ENCODE results near the gene FAHD1.
"Not testable (repeated sequence)": the region's sequence is repeated elsewhere in the genome, so short reads cannot be mapped to it uniquely, and the experiment has no call there.

FAHD1 gene

GRCh38 chr16:1789643-1790045 is 37.4 kb upstream of the FAHD1 start:
- DNase-seq (ENCODE audit: low read depth) = no peak

DNA sequence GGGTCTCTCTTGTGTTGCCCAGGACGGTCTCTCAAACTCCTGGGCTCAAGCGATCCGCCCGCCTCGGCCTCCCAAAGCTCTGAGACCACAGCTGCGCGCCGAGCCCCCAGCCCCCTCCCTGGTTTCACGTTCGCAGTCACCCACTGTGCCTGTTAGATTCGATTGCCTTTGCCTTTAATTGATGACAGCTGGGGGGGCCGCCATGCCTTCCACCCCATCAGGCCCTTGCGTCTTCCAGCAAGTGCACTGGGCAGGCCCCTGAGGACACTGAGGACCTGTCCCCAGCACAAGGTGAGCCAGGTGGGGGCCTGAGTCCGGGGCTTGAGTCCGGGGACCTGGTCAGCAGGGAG is 36.8 kb upstream of the FAHD1 start:
- DNase-seq (ENCODE audit: low read depth) = no peak

- no peak for DNase-seq (ENCODE audit: low read depth)
Observed at GRCh38 chr16:1790611-1791255, 36.3 kb upstream of the FAHD1 start.

- DNase-seq (ENCODE audit: low read depth) = no peak
Observed at GRCh38 chr16:1791256-1791942, 35.6 kb upstream of the FAHD1 start.

DNA sequence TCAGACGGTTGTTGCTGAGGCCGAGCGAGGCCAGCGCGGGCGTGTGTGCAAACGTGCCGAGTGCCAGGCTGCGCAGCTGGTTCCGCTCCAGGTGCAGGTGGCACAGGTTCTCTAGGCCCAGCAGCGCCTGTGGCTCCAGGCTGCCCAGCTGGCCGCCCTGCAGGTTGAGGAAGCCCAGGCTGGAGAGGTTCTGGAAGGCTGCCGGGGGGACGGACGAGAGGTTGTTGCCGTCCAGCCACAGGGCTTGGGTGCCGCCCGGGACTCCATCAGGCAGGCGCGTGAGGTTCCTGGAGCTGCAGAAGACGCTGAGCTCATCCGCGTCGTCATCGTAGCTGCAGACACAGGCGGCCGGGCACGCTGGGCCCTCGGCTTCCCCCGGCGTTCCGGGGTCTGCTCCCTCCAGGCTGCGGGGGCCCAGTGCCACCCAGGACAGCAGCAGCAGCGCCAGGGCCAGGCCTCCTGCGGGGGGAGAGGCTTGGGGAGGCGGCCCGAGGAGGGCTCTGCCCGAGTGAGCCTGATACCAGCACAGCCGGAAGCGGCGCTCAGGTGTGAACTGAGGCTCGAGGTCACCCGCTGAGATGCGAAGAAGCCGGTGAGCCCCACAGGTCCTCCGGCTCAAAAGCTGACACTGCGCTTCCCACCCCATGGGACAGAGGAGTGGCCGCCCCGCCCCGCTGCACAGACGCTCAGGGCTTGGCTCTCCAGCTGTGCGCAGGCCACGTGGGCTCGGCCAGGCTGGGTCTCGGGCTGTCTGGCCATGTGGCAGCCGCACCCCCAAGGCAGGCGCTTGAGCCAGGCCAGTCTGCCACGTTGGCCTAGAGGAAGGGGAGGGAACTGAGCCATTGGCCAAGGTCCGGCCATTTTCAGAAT is 34.8 kb upstream of the FAHD1 start:
- DNase-seq (ENCODE audit: low read depth) = no peak

DNA sequence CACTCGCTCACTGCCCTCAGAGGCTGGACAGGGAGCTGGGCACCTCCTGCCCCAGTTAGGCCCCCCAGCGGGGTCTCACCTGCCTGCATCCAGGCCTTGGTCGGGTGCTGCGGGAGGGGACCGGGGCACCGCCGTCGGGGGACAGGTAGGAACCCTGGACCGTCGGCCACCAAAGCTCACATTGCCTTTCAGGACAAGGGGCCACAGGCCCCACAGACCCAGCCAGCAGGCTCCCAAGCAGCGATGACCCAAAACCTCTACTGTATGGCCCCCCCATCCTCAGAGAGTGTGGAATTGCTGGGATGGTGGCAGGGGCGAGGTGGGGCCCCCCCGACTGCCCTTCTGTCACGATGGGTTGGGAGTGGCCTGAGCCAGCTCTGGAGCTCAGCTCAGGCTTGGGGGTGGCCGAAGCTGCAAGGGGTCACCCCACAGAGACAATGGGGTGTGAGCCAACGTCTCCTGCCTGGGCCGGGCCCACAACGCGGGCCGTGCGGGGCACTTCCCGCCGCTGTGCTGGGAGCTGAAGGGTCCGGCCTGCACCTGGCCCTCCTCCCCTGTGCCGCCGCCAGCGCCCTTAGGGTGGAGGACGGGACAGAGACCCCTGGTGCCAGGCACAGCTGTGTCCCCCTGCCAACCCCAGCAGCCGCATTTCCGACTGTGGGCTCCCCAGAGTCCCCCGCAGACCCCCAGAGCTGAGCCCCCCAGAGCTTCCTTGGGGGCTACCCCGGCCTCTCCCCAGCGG is 34.0 kb upstream of the FAHD1 start:
- DNase-seq (ENCODE audit: low read depth) = no peak

GRCh38 chr16:1793578-1794220 is 33.3 kb upstream of the FAHD1 start, which contains the start of gene IGFALS:
IGFALS (minus strand) TSS chr16:1793705; CDS start chr16:1793652, 53 bp downstream.
- no peak for DNase-seq (ENCODE audit: low read depth)

- no peak for DNase-seq (ENCODE audit: low read depth)
Observed at GRCh38 chr16:1794221-1794871, 32.7 kb upstream of the FAHD1 start.

DNA sequence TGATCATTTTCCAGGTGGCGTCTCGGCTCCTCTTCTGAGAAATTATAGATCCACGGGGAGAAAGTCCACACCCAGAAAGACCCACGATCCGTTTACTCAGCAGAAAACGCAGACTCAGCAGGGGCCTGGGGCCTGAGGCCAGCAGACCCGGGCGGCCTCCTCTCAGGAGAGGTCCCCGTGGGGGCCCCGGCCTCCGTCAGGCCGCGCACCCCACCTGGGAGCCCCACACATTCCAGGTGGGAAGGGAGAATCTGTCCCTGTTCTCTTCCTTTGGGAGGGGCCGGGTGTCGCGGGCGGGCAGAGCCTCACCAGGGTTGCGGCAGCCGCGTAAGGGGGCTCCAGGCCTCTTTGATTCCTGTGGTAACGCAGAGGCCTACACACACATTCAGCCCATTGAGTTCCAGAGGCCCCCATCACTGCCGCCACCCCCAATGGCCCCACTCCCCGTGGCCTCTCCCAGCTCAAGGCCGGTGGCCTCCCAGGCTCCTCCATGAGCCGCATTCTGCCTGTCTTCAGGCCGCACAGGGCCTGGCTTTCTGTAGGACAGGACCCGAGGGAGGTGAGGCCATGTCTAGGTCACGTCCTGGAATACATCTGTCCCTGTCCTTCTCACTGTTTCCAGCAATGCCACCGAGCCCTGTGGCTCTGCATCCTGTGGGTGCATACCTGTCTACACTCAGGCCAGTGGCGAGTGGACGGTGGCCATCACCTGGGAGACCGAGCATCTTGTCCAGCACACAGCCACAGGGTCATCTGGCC is 31.9 kb upstream of the FAHD1 start:
- no peak for DNase-seq (ENCODE audit: low read depth)

DNA sequence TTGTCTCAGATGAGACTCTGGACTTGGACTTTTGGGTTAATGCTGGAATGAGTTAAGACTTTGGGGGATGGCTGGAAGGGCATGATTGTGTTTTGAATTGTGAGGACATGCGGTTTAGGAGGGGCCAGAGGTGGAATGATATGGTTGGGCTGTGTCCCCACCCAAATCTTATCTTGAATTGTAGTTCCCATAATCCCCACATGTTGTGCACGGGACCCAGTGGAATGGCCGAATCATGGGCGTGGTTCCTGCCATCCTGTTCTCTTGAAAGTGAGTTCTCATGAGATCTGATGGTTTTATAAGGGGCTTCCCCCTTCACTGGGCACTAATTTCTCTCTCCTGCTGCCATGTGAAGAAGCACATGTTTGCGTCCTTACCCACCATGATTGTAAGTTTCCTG is 27.7 kb upstream of the FAHD1 start:
- DNase-seq (ENCODE audit: low read depth) = not testable (repeated sequence)

DNA sequence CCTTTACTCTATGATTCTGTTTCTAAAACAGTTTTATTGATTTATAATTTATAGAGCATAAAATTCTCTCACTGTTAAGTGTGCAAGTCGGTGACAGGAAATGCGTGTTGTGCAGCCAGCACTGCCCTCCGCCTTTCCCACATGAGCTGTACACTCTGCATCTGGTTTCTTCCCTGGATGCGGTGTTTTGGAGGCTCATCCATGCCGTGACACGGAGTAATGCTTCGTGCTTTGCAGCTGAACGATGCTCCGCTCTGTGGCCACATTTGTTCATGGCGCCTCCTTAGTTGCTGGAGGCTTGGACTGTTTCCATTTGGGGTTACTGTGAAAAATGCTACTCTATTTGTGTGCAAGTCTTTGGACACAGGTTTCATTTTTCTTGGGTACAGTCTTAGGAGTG is 26.3 kb upstream of the FAHD1 start:
- DNase-seq (ENCODE audit: low read depth) = no peak

GRCh38 chr16:1807626-1808025 is 19.4 kb upstream of the FAHD1 start:
- no peak for DNase-seq (ENCODE audit: low read depth)

DNA sequence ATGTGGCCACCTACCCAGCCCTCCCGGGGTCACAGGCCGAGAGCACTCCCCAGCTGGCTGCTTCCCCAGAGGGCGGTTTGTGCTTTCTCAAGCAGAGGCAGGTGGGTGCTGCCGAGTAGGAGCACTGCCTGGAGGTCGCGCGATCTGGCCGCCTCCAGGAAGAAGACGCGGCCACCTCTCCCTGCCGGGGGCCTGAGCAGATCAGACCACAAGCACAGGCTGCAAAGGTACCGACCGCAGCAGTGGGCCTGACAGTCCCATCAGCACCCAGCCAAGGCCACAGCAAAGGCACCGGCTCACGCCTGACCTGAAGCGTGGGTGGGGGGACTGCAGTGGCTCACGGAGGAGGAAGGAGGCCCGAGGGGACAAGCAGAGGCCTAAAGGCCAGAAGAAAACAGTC is 18.3 kb upstream of the FAHD1 start:
- DNase-seq (ENCODE audit: low read depth) = no peak

GRCh38 chr16:1809281-1809801 is 17.7 kb upstream of the FAHD1 start:
- no peak for DNase-seq (ENCODE audit: low read depth)

- no peak for DNase-seq (ENCODE audit: low read depth)
Observed at GRCh38 chr16:1810106-1810505, 16.9 kb upstream of the FAHD1 start.

- DNase-seq (ENCODE audit: low read depth) = no peak
Observed at GRCh38 chr16:1810536-1810935, 16.5 kb upstream of the FAHD1 start.

GRCh38 chr16:1812732-1813163 is 14.3 kb upstream of the FAHD1 start:
- DNase-seq (ENCODE audit: low read depth) = no peak

GRCh38 chr16:1815461-1815860 is 11.5 kb upstream of the FAHD1 start:
- DNase-seq (ENCODE audit: low read depth) = no peak

GRCh38 chr16:1816396-1817275 is 10.4 kb upstream of the FAHD1 start:
- no peak for DNase-seq (ENCODE audit: low read depth)
